Adrenal gland (tissue), 12 donors: Measurements from ENCODE around the gene NHS. TPM values are rescaled to one million over a fixed set of nuclear protein-coding genes. Genes with fewer than 3 reads are reported as not detected.

ENCODE experiments used
- DNase-seq, 7 donors: peaks; one replicate each; pipeline ENCODE4 v3.0.0-alpha.2; 2019 to 2020
- H3K27ac ChIP-seq, 5 donors: fragments of 200-600 bp; sonication (generic) in 4 of 5; 1 replicate in 3 of 5; 2 replicates in 2 of 5; pipeline versions ENCODE4 v1.5.1 to v1.8.0; 2016 to 2020; ENCODE audit warnings: mild to moderate bottlenecking in 1 of 5
- H3K27me3 ChIP-seq: fragments of 200-600 bp; 2 replicates; pipeline ENCODE4 v1.8.0; 2021
- H3K36me3 ChIP-seq, 2 donors: fragments of 200-600 bp; replicated peaks in 1 of 2; 1 replicate in 1 of 2; 2 replicates in 1 of 2; pipeline versions ENCODE4 v1.5.1 to v1.8.0; 2018 to 2022
- H3K4me1 ChIP-seq, 2 donors: fragments of 200-600 bp; replicated peaks in 1 of 2; 1 replicate in 1 of 2; 2 replicates in 1 of 2; pipeline versions ENCODE4 v1.5.1 to v1.8.0; 2018 to 2021
- H3K4me3 ChIP-seq, 4 donors: fragments of 200-600 bp; sonication (generic) in 3 of 4; one replicate each; pipeline ENCODE4 v1.5.1; 2016 to 2018
- H3K9me3 ChIP-seq, 3 donors: fragments of 200-600 bp; sonication (generic) in 1 of 3; replicated peaks in 1 of 3; 1 replicate in 2 of 3; 2 replicates in 1 of 3; pipeline versions ENCODE4 v1.5.1 to v1.8.0; 2016 to 2021
- POLR2A ChIP-seq, 2 donors: fragments of 450-650 bp; IDR thresholded peaks; one replicate each; pipeline ENCODE4 v1.6.1; 2017; ENCODE audit warnings: antibody characterized with exemption in 2 of 2, mild to moderate bottlenecking in 2 of 2, moderate library complexity in 1 of 2
- WGBS, 4 donors: extraction: QIAGEN DNeasy Blood & Tissue Kit in 2 of 4; methylation state at CpG; one replicate each; pipeline versions ENCODE4 v1.1.5 to v1.1.7; 2013 to 2017; 5-methylcytosine and 5-hydroxymethylcytosine counted together
- intact Hi-C, 2 donors: fragments of 100-400 bp; cut with DNase I; formaldehyde crosslinking; loops; one replicate each; pipeline versions ENCODE4 v1.14.1 to v1.15.0; 2022 to 2023
- polyA plus RNA-seq, 3 donors: library from polyadenylated mRNA; stranded (reverse); fragments of 200-250 nt in 2 of 3; fragments of 350-450 nt in 1 of 3; fragmentation: Illumina TruSeq in 1 of 3; extraction: RNeasy Lipid Tissue Mini Kit (QIAGEN cat#74804) in 1 of 3; gene quantifications; one replicate each; pipeline ENCODE4 v1.2.3, GENCODE V29; 2013 to 2014
- total RNA-seq, 9 donors: library from RNA; depleted of rRNA in 4 of 9; stranded (reverse); fragments of >200 nt in 4 of 9; fragments of 120-200 nt in 1 of 9; fragmentation: NEBNext Ultra II Directional in 1 of 9; extraction: Animal tissue kit (Norgen Biotek cat#: 25700) in 1 of 9; gene quantifications; one replicate each; pipeline versions ENCODE4 v1.1.0 to v1.2.4, GENCODE V29; 2013 to 2023
- TF ChIP-seq, protein P1 (sequence below), 6 experiments: fragments of 450-650 bp in 4 of 6; fragments of 200-600 bp in 2 of 6; sonication (generic) in 1 of 6; IDR thresholded peaks; 1 replicate in 5 of 6; 2 replicates in 1 of 6; pipeline versions ENCODE4 v1.5.1 to v1.8.0; 2016 to 2021; ENCODE audit warnings: antibody characterized with exemption in 6 of 6, mild to moderate bottlenecking in 2 of 6, moderate library complexity in 1 of 6
- donor health status: healthy with polysubstance abuse.
- donor health status: Bipolar disorder and iron deficiency.
- donor health status: DM: yes; HTN: yes; CAD: no.
- donor health status: DM: no; HTN: no; CAD: no.
- donor health status: DM: no; HTN: no; CAD: no.
- donor health status: DM: yes; HTN: yes; CAD: no.

NHS gene
- total and polyA plus RNA-seq, 12 donors = 4.4 to 12.5 (median 6.8) TPM

DNA sequence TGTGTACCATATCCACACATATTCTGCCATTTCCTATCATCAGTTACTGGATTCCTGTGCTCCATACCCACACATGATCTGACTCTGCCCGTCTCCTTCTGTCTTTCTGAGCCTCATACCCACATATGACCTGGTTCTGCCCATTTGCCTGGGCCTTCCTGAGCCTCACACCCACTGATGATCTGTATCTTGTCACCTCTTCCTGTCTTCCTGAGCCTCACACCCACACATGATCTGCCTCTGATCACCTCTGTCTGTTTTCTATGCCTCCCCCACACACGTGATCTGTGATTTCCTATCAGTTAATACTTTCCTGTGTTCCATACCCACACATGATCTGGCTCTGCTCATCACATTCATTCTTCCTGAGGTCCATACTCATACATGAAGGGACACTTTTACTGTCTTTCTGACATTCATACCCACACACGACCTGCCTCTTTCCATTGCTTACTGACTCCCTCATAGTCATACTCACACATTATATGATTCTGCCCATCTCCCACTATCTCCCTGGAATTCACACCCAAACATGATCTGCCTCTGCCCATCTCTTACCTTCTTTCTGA is 394.8 kb downstream of the NHS start:
- TF ChIP-seq POLR2A (IDR thresholded peaks at IDR 0.05) = no peak
- TF ChIP-seq, protein P1, sequence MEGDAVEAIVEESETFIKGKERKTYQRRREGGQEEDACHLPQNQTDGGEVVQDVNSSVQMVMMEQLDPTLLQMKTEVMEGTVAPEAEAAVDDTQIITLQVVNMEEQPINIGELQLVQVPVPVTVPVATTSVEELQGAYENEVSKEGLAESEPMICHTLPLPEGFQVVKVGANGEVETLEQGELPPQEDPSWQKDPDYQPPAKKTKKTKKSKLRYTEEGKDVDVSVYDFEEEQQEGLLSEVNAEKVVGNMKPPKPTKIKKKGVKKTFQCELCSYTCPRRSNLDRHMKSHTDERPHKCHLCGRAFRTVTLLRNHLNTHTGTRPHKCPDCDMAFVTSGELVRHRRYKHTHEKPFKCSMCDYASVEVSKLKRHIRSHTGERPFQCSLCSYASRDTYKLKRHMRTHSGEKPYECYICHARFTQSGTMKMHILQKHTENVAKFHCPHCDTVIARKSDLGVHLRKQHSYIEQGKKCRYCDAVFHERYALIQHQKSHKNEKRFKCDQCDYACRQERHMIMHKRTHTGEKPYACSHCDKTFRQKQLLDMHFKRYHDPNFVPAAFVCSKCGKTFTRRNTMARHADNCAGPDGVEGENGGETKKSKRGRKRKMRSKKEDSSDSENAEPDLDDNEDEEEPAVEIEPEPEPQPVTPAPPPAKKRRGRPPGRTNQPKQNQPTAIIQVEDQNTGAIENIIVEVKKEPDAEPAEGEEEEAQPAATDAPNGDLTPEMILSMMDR (IDR thresholded peaks at IDR 0.05) = no peak
- peaks cover 19% of the 10 kb centered on the region for H3K27me3 ChIP-seq
- intact Hi-C loops = no loop called here
- no peaks in the 10 kb centered on the region for H3K9me3 ChIP-seq
- WGBS, 4 donors = 53 to 71% (median 63%) methylated on average over 3 of the region's 3 CpGs
- no peak overlapping the region for H3K27ac ChIP-seq
- H3K36me3 ChIP-seq = no peaks in the 10 kb centered on the region
- H3K4me1 ChIP-seq = no peaks in the 10 kb centered on the region
- no peak overlapping the region for H3K4me3 ChIP-seq
- DNase-seq = no peak

DNA sequence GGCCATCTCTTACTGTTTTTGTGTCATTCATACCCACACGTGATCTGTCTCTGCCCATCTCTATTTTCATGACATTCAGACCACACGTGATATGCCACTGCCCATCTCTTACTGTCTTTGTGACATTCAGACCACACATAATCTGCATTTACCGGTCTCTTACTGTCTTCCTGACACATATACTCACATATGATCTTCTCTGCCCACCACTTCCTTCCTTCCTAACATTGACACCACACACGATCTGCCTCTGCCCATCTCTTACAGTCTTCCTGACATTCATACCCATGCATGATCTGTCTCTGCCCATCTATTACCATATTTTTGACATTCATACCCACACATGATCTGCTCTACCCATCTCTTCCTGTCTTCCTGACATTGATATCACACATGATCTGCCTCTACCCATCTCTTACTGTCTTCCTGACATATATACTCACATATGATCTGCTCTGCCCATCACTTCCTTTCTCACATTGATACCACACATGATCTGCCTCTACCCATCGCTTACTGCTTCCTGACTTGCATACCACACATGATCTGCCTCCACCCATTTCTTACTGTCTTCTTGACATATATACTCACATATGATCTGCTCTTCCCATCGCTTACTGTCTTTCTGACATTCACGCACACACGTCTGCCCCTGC is 398.3 kb downstream of the NHS start:
- 69 to 77% (median 73%) methylated on average over 8 of the region's 8 CpGs for WGBS, 4 donors
- intact Hi-C loops = no loop called here
- H3K4me3 ChIP-seq = no peak overlapping the region
- no peak for TF ChIP-seq POLR2A (IDR thresholded peaks at IDR 0.05)
- TF ChIP-seq, protein P1 (IDR thresholded peaks at IDR 0.05) = no peak
- no peaks in the 10 kb centered on the region for H3K9me3 ChIP-seq
- H3K27ac ChIP-seq = no peak overlapping the region
- no peak for DNase-seq
- peaks cover 17% of the 10 kb centered on the region for H3K27me3 ChIP-seq
- H3K4me1 ChIP-seq = no peaks in the 10 kb centered on the region
- H3K36me3 ChIP-seq = no peaks in the 10 kb centered on the region

DNA sequence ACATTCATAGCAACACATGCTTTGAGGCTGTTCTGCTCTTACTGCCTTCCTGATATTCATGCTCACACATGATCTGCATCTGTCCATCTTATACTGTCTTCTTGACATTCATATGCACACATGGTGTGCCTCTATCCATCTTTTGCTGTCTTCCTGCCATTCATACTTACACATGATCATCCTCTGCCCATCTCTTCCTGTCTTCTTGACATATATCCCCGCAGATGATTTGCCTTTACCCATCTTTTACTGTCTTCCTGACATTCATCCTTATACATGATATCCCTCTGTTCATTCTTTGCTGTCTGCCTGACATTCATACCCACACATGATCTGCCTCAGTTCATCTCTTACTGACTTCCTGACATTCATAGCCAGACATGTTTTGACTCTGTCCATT is 399.1 kb downstream of the NHS start:
- TF ChIP-seq POLR2A (IDR thresholded peaks at IDR 0.05) = no peak
- TF ChIP-seq, protein P1 (IDR thresholded peaks at IDR 0.05) = no peak
- intact Hi-C loops = no loop called here
- no peak for DNase-seq
- H3K4me3 ChIP-seq = no peak overlapping the region
- no peaks in the 10 kb centered on the region for H3K9me3 ChIP-seq
- H3K4me1 ChIP-seq = no peaks in the 10 kb centered on the region
- no peak overlapping the region for H3K27ac ChIP-seq
- peaks cover 17% of the 10 kb centered on the region for H3K27me3 ChIP-seq
- 80 to 96% (median 89%) methylated on average over 1 of the region's 1 CpG for WGBS, 4 donors
- H3K36me3 ChIP-seq = no peaks in the 10 kb centered on the region

DNA sequence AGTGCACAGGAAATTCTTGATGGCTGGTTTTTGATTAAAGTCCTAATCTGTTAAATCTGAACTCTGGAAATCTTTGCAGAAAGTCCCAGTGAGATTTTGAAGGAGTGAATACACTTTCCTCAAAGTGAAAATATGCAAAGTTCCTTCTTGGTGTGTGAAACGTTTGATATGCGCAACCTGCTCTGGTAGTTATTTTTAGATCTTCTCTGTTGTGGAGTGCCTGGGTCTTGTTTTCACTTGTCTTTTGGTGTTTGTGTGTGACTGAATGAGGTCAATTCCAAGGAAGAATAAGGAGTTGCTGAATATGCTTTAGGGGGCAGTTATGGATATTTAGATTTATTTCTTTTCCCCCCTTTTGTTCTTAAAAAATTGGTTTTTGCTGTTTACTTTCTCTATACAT is 404.0 kb downstream of the NHS start:
- no peak overlapping the region for H3K4me3 ChIP-seq
- intact Hi-C loops = no loop called here

More for the DNA sequence above, 404.0 kb downstream of the NHS start:
- DNase-seq = no peak
- WGBS, 4 donors = 63 to 83% (median 70%) methylated on average over 1 to 2 of the region's 2 CpGs
- Histone ChIP-seq H3K36me3 (no peaks in the 10 kb centered on the region), H3K4me1 (no peaks in the 10 kb centered on the region), H3K9me3 (no peaks in the 10 kb centered on the region), H3K27me3 (peaks cover under 1% of the 10 kb centered on the region), H3K27ac (no peak overlapping the region)
- no peak for TF ChIP-seq POLR2A (IDR thresholded peaks at IDR 0.05)
- TF ChIP-seq, protein P1 (IDR thresholded peaks at IDR 0.05) = no peak
